Tibial artery (tissue), 4 donors: ENCODE results near the gene MOCOS.

Experiments used
- DNase-seq, 2 donors: peaks; one replicate each; pipeline ENCODE4 v3.0.0-alpha.2; 2019
- H3K27ac ChIP-seq, 2 donors: fragments of 200-600 bp; sonication (generic) in 1 of 2; 1 replicate in 1 of 2; 2 replicates in 1 of 2; pipeline ENCODE4 v1.5.1; 2018 to 2019; ENCODE audit warnings: mild to moderate bottlenecking in 1 of 2
- H3K27me3 ChIP-seq, 2 donors: fragments of 200-600 bp; sonication (generic) in 1 of 2; one replicate each; pipeline versions ENCODE4 v1.5.1 to v1.6.0; 2016 to 2019
- H3K36me3 ChIP-seq, 3 donors: fragments of 200-600 bp; sonication (generic) in 2 of 3; one replicate each; pipeline ENCODE4 v1.5.1; 2016 to 2019; ENCODE audit warnings: mild to moderate bottlenecking in 2 of 3
- H3K4me1 ChIP-seq, 4 donors: fragments of 200-600 bp; sonication (generic) in 2 of 4; 1 replicate in 3 of 4; 2 replicates in 1 of 4; pipeline ENCODE4 v1.5.1; 2016 to 2019
- H3K4me3 ChIP-seq, 2 donors: fragments of 200-600 bp; sonication (generic) in 1 of 2; 1 replicate in 1 of 2; 2 replicates in 1 of 2; pipeline ENCODE4 v1.5.1; 2018 to 2019; ENCODE audit warnings: mild to moderate bottlenecking in 2 of 2
- H3K9me3 ChIP-seq, 3 donors: fragments of 200-600 bp; sonication (generic) in 1 of 3; one replicate each; pipeline ENCODE4 v1.5.1; 2016 to 2019
- intact Hi-C: fragments of 100-400 bp; cut with DNase I; formaldehyde crosslinking; loops from one replicate; pipeline ENCODE4 v1.15.0; 2023; ENCODE audit warnings: low total_unique reads
- TF ChIP-seq, protein P1 (sequence below), 2 experiments: fragments of 200-600 bp in 1 of 2; fragments of 450-650 bp in 1 of 2; IDR thresholded peaks; one replicate each; pipeline ENCODE4 v1.5.1; 2017 to 2019; ENCODE audit warnings: antibody characterized with exemption in 2 of 2, mild to moderate bottlenecking in 1 of 2, moderate library complexity in 1 of 2

Gene MOCOS

DNA sequence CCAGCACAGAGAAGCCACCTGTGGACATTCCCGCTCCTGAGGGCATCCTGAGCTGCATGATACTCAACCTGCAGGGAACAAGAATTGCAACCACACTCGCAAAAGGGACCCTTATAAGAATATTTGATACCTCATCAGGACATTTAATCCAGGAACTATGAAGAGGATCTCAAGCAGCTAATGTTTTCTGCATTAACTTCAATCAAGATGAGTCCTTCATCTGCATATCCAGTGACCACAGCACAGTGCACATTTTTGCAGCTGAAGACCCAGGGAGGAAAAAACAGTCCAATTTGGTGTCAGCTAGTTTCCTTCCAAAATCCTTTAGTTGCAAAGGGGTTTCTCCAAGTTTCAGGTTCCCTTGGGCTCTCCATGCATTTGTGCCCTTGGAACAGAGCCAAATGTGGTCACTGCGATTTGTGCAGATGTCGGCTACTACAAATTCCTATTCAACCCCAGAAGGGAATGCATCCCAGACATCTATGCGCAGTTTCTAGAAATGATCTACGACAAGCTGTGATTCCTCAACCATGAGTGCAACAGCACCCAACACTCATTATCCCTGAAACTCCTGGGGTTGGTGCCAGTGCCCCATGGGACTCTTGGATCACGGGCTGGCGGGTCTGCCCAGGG, 86.9 kb downstream of the MOCOS start:
- intact Hi-C loops, result loop anchor here (10.0 kb wide), 1 partner anchor 89 kb away; the partner anchor contains the start of gene MOCOS
- Histone ChIP-seq H3K27ac (no peak overlapping the region), H3K36me3 (no peaks in the 10 kb centered on the region), H3K27me3 (peaks cover 0 to 6% of the 10 kb centered on the region in 2 donors), H3K4me3 (no peak overlapping the region), H3K9me3 (no peaks in the 10 kb centered on the region), H3K4me1 (no peaks in the 10 kb centered on the region)
- TF ChIP-seq, protein P1, sequence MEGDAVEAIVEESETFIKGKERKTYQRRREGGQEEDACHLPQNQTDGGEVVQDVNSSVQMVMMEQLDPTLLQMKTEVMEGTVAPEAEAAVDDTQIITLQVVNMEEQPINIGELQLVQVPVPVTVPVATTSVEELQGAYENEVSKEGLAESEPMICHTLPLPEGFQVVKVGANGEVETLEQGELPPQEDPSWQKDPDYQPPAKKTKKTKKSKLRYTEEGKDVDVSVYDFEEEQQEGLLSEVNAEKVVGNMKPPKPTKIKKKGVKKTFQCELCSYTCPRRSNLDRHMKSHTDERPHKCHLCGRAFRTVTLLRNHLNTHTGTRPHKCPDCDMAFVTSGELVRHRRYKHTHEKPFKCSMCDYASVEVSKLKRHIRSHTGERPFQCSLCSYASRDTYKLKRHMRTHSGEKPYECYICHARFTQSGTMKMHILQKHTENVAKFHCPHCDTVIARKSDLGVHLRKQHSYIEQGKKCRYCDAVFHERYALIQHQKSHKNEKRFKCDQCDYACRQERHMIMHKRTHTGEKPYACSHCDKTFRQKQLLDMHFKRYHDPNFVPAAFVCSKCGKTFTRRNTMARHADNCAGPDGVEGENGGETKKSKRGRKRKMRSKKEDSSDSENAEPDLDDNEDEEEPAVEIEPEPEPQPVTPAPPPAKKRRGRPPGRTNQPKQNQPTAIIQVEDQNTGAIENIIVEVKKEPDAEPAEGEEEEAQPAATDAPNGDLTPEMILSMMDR (IDR thresholded peaks at IDR 0.05), result no peak
- no peak for DNase-seq

- Histone ChIP-seq H3K4me1 (no peaks in the 10 kb centered on the region), H3K9me3 (no peaks in the 10 kb centered on the region), H3K27me3 (peaks cover 0 to 6% of the 10 kb centered on the region in 2 donors), H3K36me3 (no peaks in the 10 kb centered on the region), H3K27ac (no peak overlapping the region), H3K4me3 (no peak overlapping the region)
- no peak for DNase-seq
- TF ChIP-seq, protein P1 (IDR thresholded peaks at IDR 0.05), result no peak
- intact Hi-C loops, result loop anchor here (10.0 kb wide), 1 partner anchor 91 kb away; the partner anchor contains the start of gene MOCOS
Observed at GRCh38 chr18:36275561-36275960, 88.3 kb downstream of the MOCOS start.

- H3K27me3 ChIP-seq, result peaks cover 0 to 4% of the 10 kb centered on the region in 2 donors
- intact Hi-C loops, result loop anchor here (10.0 kb wide), 1 partner anchor 94 kb away; the partner anchor contains the start of gene MOCOS
- H3K4me3 ChIP-seq, result no peak overlapping the region
- H3K36me3 ChIP-seq, result no peaks in the 10 kb centered on the region
- no peaks in the 10 kb centered on the region for H3K9me3 ChIP-seq
- no peak overlapping the region for H3K27ac ChIP-seq
- TF ChIP-seq, protein P1 (IDR thresholded peaks at IDR 0.05), result no peak
- no peaks in the 10 kb centered on the region for H3K4me1 ChIP-seq
- DNase-seq, result no peak
Observed at GRCh38 chr18:36279001-36279400, 91.7 kb downstream of the MOCOS start.

- no peak for DNase-seq
- no peaks in the 10 kb centered on the region for H3K9me3 ChIP-seq
- TF ChIP-seq, protein P1 (IDR thresholded peaks at IDR 0.05), result no peak
- no peak overlapping the region for H3K27ac ChIP-seq
- no peaks in the 10 kb centered on the region for H3K36me3 ChIP-seq
- H3K4me1 ChIP-seq, result no peaks in the 10 kb centered on the region
- intact Hi-C loops, result loop anchor here (5.0 kb wide), 1 partner anchor 265 kb away; no protein-coding TSS in a partner anchor
- H3K27me3 ChIP-seq, result peaks cover 0 to 1% of the 10 kb centered on the region in 2 donors
- no peak overlapping the region for H3K4me3 ChIP-seq
Observed at GRCh38 chr18:36281936-36282335, 94.6 kb downstream of the MOCOS start.

GRCh38 chr18:36283448-36283847, 96.2 kb downstream of the MOCOS start:
- intact Hi-C loops, result loop anchor here (5.0 kb wide), 1 partner anchor 266 kb away; no protein-coding TSS in a partner anchor
- H3K27me3 ChIP-seq, result peaks cover 0 to 4% of the 10 kb centered on the region in 2 donors
- TF ChIP-seq, protein P1 (IDR thresholded peaks at IDR 0.05), result no peak
- H3K27ac ChIP-seq, result no peak overlapping the region
- no peaks in the 10 kb centered on the region for H3K36me3 ChIP-seq
- no peak overlapping the region for H3K4me3 ChIP-seq
- H3K4me1 ChIP-seq, result no peaks in the 10 kb centered on the region
- no peaks in the 10 kb centered on the region for H3K9me3 ChIP-seq
- DNase-seq, result no peak
